Glutamatergic neuron (in vitro differentiated cells): ENCODE results near the gene ASB6. TPM values are rescaled to one million over a fixed set of nuclear protein-coding genes. Genes with fewer than 3 reads are reported as not detected.

Experiments
- DNase-seq: peaks from one replicate; pipeline ENCODE4 v3.0.0; 2022
- H3K27ac Mint-ChIP-seq: one replicate; pipeline ENCODE4 v1.8.0; 2020; ENCODE audit warnings: mild to moderate bottlenecking, mixed read lengths, inconsistent platforms; ENCODE audit not compliant: unreplicated experiment
- H3K27me3 Mint-ChIP-seq: one replicate; pipeline ENCODE4 v1.8.0; 2020; ENCODE audit warnings: mild to moderate bottlenecking, moderate library complexity, mixed read lengths, inconsistent platforms; ENCODE audit not compliant: unreplicated experiment
- H3K36me3 Mint-ChIP-seq: one replicate; pipeline ENCODE4 v1.8.0; 2020; ENCODE audit warnings: mild to moderate bottlenecking, mixed read lengths, inconsistent platforms; ENCODE audit not compliant: unreplicated experiment
- H3K4me1 Mint-ChIP-seq: one replicate; pipeline ENCODE4 v1.8.0; 2020; ENCODE audit warnings: mild to moderate bottlenecking, low read depth, mixed read lengths, inconsistent platforms; ENCODE audit not compliant: unreplicated experiment
- H3K4me3 Mint-ChIP-seq: one replicate; pipeline ENCODE4 v1.8.0; 2020; ENCODE audit warnings: mild to moderate bottlenecking, mixed read lengths, inconsistent platforms; ENCODE audit not compliant: unreplicated experiment
- H3K9me3 Mint-ChIP-seq: one replicate; pipeline ENCODE4 v1.8.0; 2020; ENCODE audit warnings: mild to moderate bottlenecking, moderate library complexity, mixed read lengths, inconsistent platforms; ENCODE audit not compliant: unreplicated experiment
- CTCF ChIP-seq: fragments of 200-600 bp; sonication (generic); IDR thresholded peaks from one replicate; pipeline ENCODE4 v1.5.0; 2021; ENCODE audit not compliant: partially characterized antibody, unreplicated experiment
- total RNA-seq: library from RNA; stranded (reverse); fragmentation: NEBNext Ultra II Directional; extraction: Animal tissue kit (Norgen Biotek cat#: 25700); gene quantifications from one replicate; pipeline ENCODE4 v1.2.1, GENCODE V29; 2021; ENCODE audit not compliant: unreplicated experiment

ASB6 gene
- total RNA-seq, 1 donor from 2014 or later: 25.4 TPM

GRCh38 chr9:129674229-129674628 is 32.3 kb upstream of the ASB6 start:
- Mint-ChIP-seq H3K27ac (peak overlapping the region; percentile 33), H3K9me3 (peaks cover 12% of the 10 kb centered on the region), H3K27me3 (peaks cover 7% of the 10 kb centered on the region), H3K4me1 (peaks cover 39% of the 10 kb centered on the region), H3K4me3 (peak overlapping the region; percentile 32), H3K36me3 (no peaks in the 10 kb centered on the region)
- DNase-seq: no peak
- TF ChIP-seq CTCF: no peak

- Mint-ChIP-seq H3K27ac (no peak overlapping the region), H3K36me3 (no peaks in the 10 kb centered on the region), H3K9me3 (peaks cover 14% of the 10 kb centered on the region), H3K4me3 (no peak overlapping the region), H3K4me1 (peaks cover 34% of the 10 kb centered on the region), H3K27me3 (peaks cover 7% of the 10 kb centered on the region)
- no peak for TF ChIP-seq CTCF
- DNase-seq: no peak
Measured at GRCh38 chr9:129673602-129674001, 31.7 kb upstream of the ASB6 start.

GRCh38 chr9:129672702-129673101 is 30.8 kb upstream of the ASB6 start:
- H3K9me3 Mint-ChIP-seq: peaks cover 14% of the 10 kb centered on the region

GRCh38 chr9:129671519-129671918 is 29.6 kb upstream of the ASB6 start:
- no peak for TF ChIP-seq CTCF
- Mint-ChIP-seq H3K27me3 (peaks cover 7% of the 10 kb centered on the region), H3K4me1 (peaks cover 20% of the 10 kb centered on the region), H3K27ac (no peak overlapping the region), H3K9me3 (peaks cover 14% of the 10 kb centered on the region), H3K4me3 (no peak overlapping the region), H3K36me3 (no peaks in the 10 kb centered on the region)
- DNase-seq: no peak

More at GRCh38 chr9:129672702-129673101, 30.8 kb upstream of the ASB6 start:
- TF ChIP-seq CTCF: no peak
- no peaks in the 10 kb centered on the region for H3K36me3 Mint-ChIP-seq
- H3K27ac Mint-ChIP-seq: no peak overlapping the region
- H3K4me3 Mint-ChIP-seq: no peak overlapping the region
- no peak for DNase-seq
- peaks cover 29% of the 10 kb centered on the region for H3K4me1 Mint-ChIP-seq
- H3K27me3 Mint-ChIP-seq: peaks cover 4% of the 10 kb centered on the region

- Mint-ChIP-seq H3K9me3 (peaks cover 11% of the 10 kb centered on the region), H3K27ac (no peak overlapping the region), H3K4me1 (peaks cover 16% of the 10 kb centered on the region), H3K36me3 (no peaks in the 10 kb centered on the region), H3K27me3 (peaks cover 5% of the 10 kb centered on the region), H3K4me3 (no peak overlapping the region)
- no peak for DNase-seq
- TF ChIP-seq CTCF: no peak
Measured at GRCh38 chr9:129671065-129671464, 29.1 kb upstream of the ASB6 start.
